HEK293T (cell line): Measurements from ENCODE around the gene CILP2.

Source experiments
- BHLHE40 ChIP-seq: fragments of 450-650 bp; IDR thresholded peaks from 2 replicates; pipeline ENCODE4 v1.6.1; 2016; ENCODE audit warnings: mild to moderate bottlenecking, moderate library complexity, borderline replicate concordance
- ELF4 ChIP-seq: fragments of 450-650 bp; IDR thresholded peaks from 2 replicates; pipeline ENCODE4 v1.6.1; 2017; ENCODE audit warnings: antibody characterized with exemption
- FOXA1 ChIP-seq: fragments of 450-650 bp; IDR thresholded peaks from 2 replicates; pipeline ENCODE4 v1.6.1; 2016; ENCODE audit warnings: mild to moderate bottlenecking
- FOXM1 ChIP-seq: fragments of 450-650 bp; IDR thresholded peaks from 2 replicates; pipeline ENCODE4 v1.6.1; 2017; ENCODE audit warnings: mild to moderate bottlenecking, borderline replicate concordance
- HDGF ChIP-seq: fragments of 450-650 bp; IDR thresholded peaks from 2 replicates; pipeline ENCODE4 v1.6.1; 2017; ENCODE audit warnings: antibody characterized with exemption, borderline replicate concordance
- L3MBTL2 ChIP-seq: fragments of 450-650 bp; conservative IDR thresholded peaks from 2 replicates; pipeline ENCODE4 v1.6.1; 2016; ENCODE audit warnings: mild to moderate bottlenecking
- LEF1 ChIP-seq: fragments of 450-650 bp; IDR thresholded peaks from 2 replicates; pipeline ENCODE4 v1.6.1; 2017; ENCODE audit warnings: mild to moderate bottlenecking, borderline replicate concordance
- NFRKB ChIP-seq: fragments of 450-650 bp; IDR thresholded peaks from 2 replicates; pipeline ENCODE4 v1.6.1; 2016; ENCODE audit warnings: mild to moderate bottlenecking, moderate library complexity
- SP1 ChIP-seq: fragments of 450-650 bp; IDR thresholded peaks from 2 replicates; pipeline ENCODE4 v1.6.1; 2017
- SUZ12 ChIP-seq: fragments of 450-650 bp; IDR thresholded peaks from 2 replicates; pipeline ENCODE4 v1.6.1; 2016; ENCODE audit warnings: mild to moderate bottlenecking
- TARDBP ChIP-seq: fragments of 450-650 bp; IDR thresholded peaks from 2 replicates; pipeline ENCODE4 v1.6.1; 2016
- ZNF384 ChIP-seq: fragments of 450-650 bp; IDR thresholded peaks from 2 replicates; pipeline ENCODE4 v1.6.1; 2016

DNA sequence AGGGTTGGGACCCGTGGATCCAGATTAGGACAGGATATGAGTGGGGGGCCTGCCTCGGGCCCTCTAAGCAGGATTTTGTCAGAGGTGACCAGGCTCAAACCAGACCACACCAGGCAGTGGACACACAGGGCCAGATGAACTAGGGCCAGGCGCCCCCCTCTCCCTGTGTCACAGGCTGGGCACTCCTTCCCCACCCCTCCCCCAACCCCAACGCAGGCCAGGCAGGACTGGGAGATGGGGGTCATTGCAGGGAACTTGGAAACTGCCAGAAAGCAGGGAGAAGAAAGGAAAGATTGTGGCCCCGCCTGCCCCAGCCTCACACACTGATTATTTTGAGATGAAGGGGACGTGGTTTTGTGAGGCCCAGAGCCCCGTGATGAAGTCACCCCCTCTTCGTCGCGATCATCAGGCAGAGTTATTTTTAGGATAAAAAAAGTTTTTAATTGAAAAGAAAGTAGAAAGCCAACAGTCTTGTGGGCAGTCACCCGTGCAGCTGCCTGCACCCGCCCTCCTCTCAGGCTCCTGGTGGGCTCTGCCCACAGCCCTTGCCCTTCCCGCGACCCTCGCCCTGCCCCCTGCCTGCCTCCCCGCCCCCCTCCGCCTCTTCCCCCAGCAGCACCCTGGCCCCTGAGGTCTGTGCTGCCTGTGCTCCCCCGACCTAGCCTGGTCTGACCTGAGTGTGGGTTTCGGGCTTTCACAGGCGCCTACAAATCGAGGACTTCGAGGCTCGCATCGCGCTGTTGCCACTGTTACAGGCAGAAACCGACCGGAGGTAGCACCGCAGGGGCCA lies 11.3 kb upstream of the CILP2 start:
- no peak for TF ChIP-seq FOXA1
- TF ChIP-seq NFRKB, result no peak
- no peak for TF ChIP-seq BHLHE40
- TF ChIP-seq SP1, result no peak
- TF ChIP-seq ELF4, result no peak
- no peak for TF ChIP-seq ZNF384
- no peak for TF ChIP-seq HDGF
- TF ChIP-seq SUZ12, result no peak
- no peak for TF ChIP-seq LEF1
- no peak for TF ChIP-seq TARDBP
- TF ChIP-seq L3MBTL2, result no peak
- TF ChIP-seq FOXM1, result no peak
